ENCODE results near the gene POPDC3. TPM values are rescaled to one million over a fixed set of nuclear protein-coding genes. Genes with fewer than 3 reads are reported as not detected.

Gene POPDC3
- total RNA-seq, 2 donors from 2014 or later, result 0.24 TPM; not detected in 1

- H3K9ac ChIP-seq (ENCODE audit: low read depth in 2 of 2, low read length in 2 of 2), result no peak overlapping the region
- H3K27me3 ChIP-seq, result no peaks in the 10 kb centered on the region
- intact Hi-C loops (cut with DNase I), result no loop called here
- no peak for DNase-seq
- no peak overlapping the region for H3K4me3 ChIP-seq
- no peak for TF ChIP-seq CTCF (IDR thresholded peaks at IDR 0.05)
- H3K4me1 ChIP-seq, result no peaks in the 10 kb centered on the region
- H3K27ac ChIP-seq, result no peak overlapping the region
- no peaks in the 10 kb centered on the region for H3K36me3 ChIP-seq
- no peaks in the 10 kb centered on the region for H3K9me3 ChIP-seq
Observed at GRCh38 chr6:105152880-105153279, 26.9 kb downstream of the POPDC3 start.

- Histone ChIP-seq H3K27me3 (no peaks in the 10 kb centered on the region), H3K9me3 (no peaks in the 10 kb centered on the region), H3K27ac (no peak overlapping the region), H3K4me3 (no peak overlapping the region), H3K4me1 (no peaks in the 10 kb centered on the region), H3K9ac (ENCODE audit: low read depth in 2 of 2, low read length in 2 of 2) (no peak overlapping the region), H3K36me3 (no peaks in the 10 kb centered on the region)
- no peak for DNase-seq
- TF ChIP-seq CTCF (IDR thresholded peaks at IDR 0.05), result no peak
- intact Hi-C loops (cut with DNase I), result no loop called here
Observed at GRCh38 chr6:105151644-105152043, 28.2 kb downstream of the POPDC3 start.

GRCh38 chr6:105138141-105138540, 41.7 kb downstream of the POPDC3 start:
- H3K36me3 ChIP-seq, result no peaks in the 10 kb centered on the region
- H3K27ac ChIP-seq, result no peak overlapping the region
- no peak overlapping the region for H3K9ac ChIP-seq (ENCODE audit: low read depth in 2 of 2, low read length in 2 of 2)
- no peak for DNase-seq
- intact Hi-C loops (cut with DNase I), result no loop called here
- peaks cover 4% of the 10 kb centered on the region for H3K4me1 ChIP-seq
- peaks cover 20% of the 10 kb centered on the region for H3K27me3 ChIP-seq
- H3K9me3 ChIP-seq, result no peaks in the 10 kb centered on the region
- no peak for TF ChIP-seq CTCF (IDR thresholded peaks at IDR 0.05)
- no peak overlapping the region for H3K4me3 ChIP-seq

GRCh38 chr6:105137388-105137787, 42.4 kb downstream of the POPDC3 start:
- Histone ChIP-seq H3K4me1 (peaks cover 4% of the 10 kb centered on the region), H3K27ac (no peak overlapping the region), H3K9me3 (no peaks in the 10 kb centered on the region), H3K4me3 (peak overlapping the region; percentile 66), H3K27me3 (peaks cover 20% of the 10 kb centered on the region), H3K36me3 (no peaks in the 10 kb centered on the region), H3K9ac (ENCODE audit: low read depth in 2 of 2, low read length in 2 of 2) (no peak overlapping the region)
- TF ChIP-seq CTCF (IDR thresholded peaks at IDR 0.05), result no peak
- DNase-seq, result no peak
- intact Hi-C loops (cut with DNase I), result no loop called here

- peak; percentile 39 for DNase-seq
- no peak for TF ChIP-seq CTCF (IDR thresholded peaks at IDR 0.05)
- H3K27ac ChIP-seq, result peak overlapping the region; percentile 74
Observed at GRCh38 chr6:105136431-105137350, 43.1 kb downstream of the POPDC3 start.

More at GRCh38 chr6:105136431-105137350, 43.1 kb downstream of the POPDC3 start:
- Histone ChIP-seq H3K36me3 (no peaks in the 10 kb centered on the region), H3K4me1 (peaks cover 4% of the 10 kb centered on the region), H3K9me3 (no peaks in the 10 kb centered on the region), H3K27me3 (peaks cover 20% of the 10 kb centered on the region), H3K9ac (ENCODE audit: low read depth in 2 of 2, low read length in 2 of 2) (peak overlapping the region in 1 of 2 donors; percentile 77), H3K4me3 (peak overlapping the region; percentile 66)
- intact Hi-C loops (cut with DNase I), result no loop called here

Measured in colonic mucosa (tissue), 4 donors.